DOHH2 (cell line): ENCODE data around the gene C19orf25.

ENCODE experiments used
- H3F3A ChIP-seq: fragments of 200-600 bp; sonication (generic), shearing (Covaris generic); 2 replicates; pipeline ENCODE4 v1.6.0; 2016; ENCODE audit warnings: antibody characterized with exemption, mild to moderate bottlenecking; ENCODE audit not compliant: control insufficient read depth, insufficient read depth
- H3K27ac ChIP-seq: fragments of 200-600 bp; sonication (generic); 2 replicates; pipeline ENCODE4 v1.5.1; 2014; ENCODE audit warnings: low read depth, mild to moderate bottlenecking, low read length, moderate library complexity
- H3K27me3 ChIP-seq: fragments of 200-600 bp; sonication (generic); 2 replicates; pipeline ENCODE4 v1.6.1; 2014; ENCODE audit warnings: mild to moderate bottlenecking, low read length, mixed read lengths; ENCODE audit not compliant: control insufficient read depth
- H3K36me3 ChIP-seq: fragments of 200-600 bp; sonication (generic); 2 replicates; pipeline ENCODE4 v1.6.1; 2014; ENCODE audit warnings: mild to moderate bottlenecking, low read length, moderate library complexity, mixed read lengths; ENCODE audit not compliant: control insufficient read depth
- H3K4me1 ChIP-seq: fragments of 200-600 bp; sonication (generic); 2 replicates; pipeline ENCODE4 v1.6.1; 2014; ENCODE audit warnings: mild to moderate bottlenecking, low read length, mixed read lengths; ENCODE audit not compliant: control insufficient read depth
- H3K4me2 ChIP-seq: fragments of 200-600 bp; sonication (generic); 2 replicates; pipeline ENCODE4 v1.6.0; 2014; ENCODE audit warnings: mild to moderate bottlenecking, low read length, moderate library complexity
- H3K4me3 ChIP-seq: fragments of 200-600 bp; sonication (generic); 2 replicates; pipeline ENCODE4 v1.5.1; 2014; ENCODE audit warnings: mild to moderate bottlenecking, low read length, mixed read lengths
- H3K79me2 ChIP-seq: fragments of 200-600 bp; sonication (generic); 2 replicates; pipeline ENCODE4 v1.6.1; 2014; ENCODE audit warnings: mild to moderate bottlenecking, low read length, mixed read lengths; ENCODE audit not compliant: control insufficient read depth
- H3K9me2 ChIP-seq: fragments of 200-600 bp; sonication (generic); replicated peaks from 2 replicates; pipeline ENCODE4 v1.6.1; 2014; ENCODE audit warnings: mild to moderate bottlenecking, low read length, mixed read lengths; ENCODE audit not compliant: control insufficient read depth
- H3K9me3 ChIP-seq: fragments of 200-600 bp; sonication (generic); 2 replicates; pipeline ENCODE4 v1.6.1; 2014; ENCODE audit warnings: antibody characterized with exemption, low read length, mixed read lengths; ENCODE audit not compliant: control insufficient read depth, insufficient read depth
- H4K20me1 ChIP-seq: fragments of 200-600 bp; sonication (generic); 2 replicates; pipeline ENCODE4 v1.6.0; 2014; ENCODE audit warnings: low read depth, mild to moderate bottlenecking, antibody characterized with exemption, low read length, moderate library complexity; ENCODE audit not compliant: control insufficient read depth, insufficient read depth
- CTCF ChIP-seq: fragments of 200-600 bp; sonication (generic); IDR thresholded peaks from one replicate; pipeline ENCODE4 v1.5.1; 2014; ENCODE audit warnings: antibody characterized with exemption, mild to moderate bottlenecking, low read depth, low read length; ENCODE audit not compliant: poor library complexity, severe bottlenecking
- EZH2phosphoT487 ChIP-seq: fragments of 200-600 bp; sonication (generic); IDR thresholded peaks from 2 replicates; pipeline ENCODE4 v1.6.1; 2017; ENCODE audit warnings: borderline replicate concordance, mild to moderate bottlenecking, antibody characterized with exemption, low read length, moderate library complexity, mixed read lengths

Gene C19orf25

GRCh38 chr19:1524287-1524971 is 45.4 kb upstream of the C19orf25 start:
- H3K79me2 ChIP-seq, result no peaks in the 10 kb centered on the region
- no peak for TF ChIP-seq EZH2phosphoT487
- TF ChIP-seq CTCF, result no peak
- H3F3A ChIP-seq, result no peaks in the 10 kb centered on the region
- H3K27ac ChIP-seq, result no peak overlapping the region
- no peak overlapping the region for H3K4me2 ChIP-seq
- no peaks in the 10 kb centered on the region for H3K9me3 ChIP-seq
- no peaks in the 10 kb centered on the region for H4K20me1 ChIP-seq
- no peaks in the 10 kb centered on the region for H3K4me1 ChIP-seq
- H3K4me3 ChIP-seq, result no peak overlapping the region
- no peaks in the 10 kb centered on the region for H3K36me3 ChIP-seq
- no peaks in the 10 kb centered on the region for H3K9me2 ChIP-seq
- H3K27me3 ChIP-seq, result no peaks in the 10 kb centered on the region

- Histone ChIP-seq H3K79me2 (no peaks in the 10 kb centered on the region), H3K4me2 (no peak within 1 kb of the TSS), H3K4me1 (no peaks in the 10 kb centered on the region), H3K27ac (no peak within 1 kb of the TSS), H3K9me2 (no peaks in the 10 kb centered on the region), H4K20me1 (no peaks in the 10 kb centered on the region), H3K4me3 (no peak within 1 kb of the TSS), H3K27me3 (no peaks in the 10 kb centered on the region), H3F3A (no peaks in the 10 kb centered on the region), H3K9me3 (no peaks in the 10 kb centered on the region), H3K36me3 (no peaks in the 10 kb centered on the region)
- TF ChIP-seq EZH2phosphoT487 (no peak), CTCF (no peak)
These were observed 44.6 kb upstream of the C19orf25 start, which contains the start of gene PLK5 for GRCh38 chr19:1523412-1524286. Gene PLK5 (plus strand): TSS chr19:1524077. CDS start chr19:1526997, 2,920 bp downstream.

GRCh38 chr19:1522838-1523237 is 43.8 kb upstream of the C19orf25 start:
- no peak overlapping the region for H3K4me2 ChIP-seq
- no peaks in the 10 kb centered on the region for H3K9me2 ChIP-seq
- H3K79me2 ChIP-seq, result no peaks in the 10 kb centered on the region
- no peaks in the 10 kb centered on the region for H3K27me3 ChIP-seq
- H3K4me3 ChIP-seq, result no peak overlapping the region
- H4K20me1 ChIP-seq, result no peaks in the 10 kb centered on the region
- no peaks in the 10 kb centered on the region for H3K36me3 ChIP-seq
- H3K9me3 ChIP-seq, result no peaks in the 10 kb centered on the region
- no peaks in the 10 kb centered on the region for H3K4me1 ChIP-seq
- TF ChIP-seq CTCF (no peak), EZH2phosphoT487 (no peak)
- no peaks in the 10 kb centered on the region for H3F3A ChIP-seq
- no peak overlapping the region for H3K27ac ChIP-seq
